NCI-H1417 treated with DMSO at 0.1 percent for 48 hours (cell line): Measurements from ENCODE around the gene C2orf68.
"Not testable (repeated sequence)": the region's sequence is repeated elsewhere in the genome, so short reads cannot be mapped to it uniquely, and the experiment has no call there.

Experiments
- DNase-seq: peaks from one replicate; lab custom pipeline; 2025; lab: John Stamatoyannopoulos, UW

Gene C2orf68

DNA sequence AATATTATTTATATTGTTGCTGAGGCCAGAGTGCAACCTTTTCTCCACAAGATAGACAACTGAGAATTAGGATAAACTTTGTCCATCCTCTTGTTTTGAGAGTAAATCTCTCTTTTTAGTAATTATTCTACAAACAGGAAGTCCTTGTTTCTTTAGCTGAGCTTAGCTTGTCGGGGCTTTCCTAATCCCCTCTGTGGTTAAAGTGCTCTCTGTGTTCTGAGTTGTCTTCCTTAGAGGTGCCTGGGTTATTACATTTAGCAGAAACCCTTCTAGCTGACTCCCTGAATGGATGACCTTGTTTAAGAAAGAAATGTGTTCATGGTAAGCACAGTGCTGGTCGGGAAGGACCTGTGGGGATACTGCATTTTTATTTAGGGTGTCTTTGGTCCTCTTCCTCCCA lies 16.8 kb upstream of the C2orf68 start:
- DNase-seq: no peak

DNA sequence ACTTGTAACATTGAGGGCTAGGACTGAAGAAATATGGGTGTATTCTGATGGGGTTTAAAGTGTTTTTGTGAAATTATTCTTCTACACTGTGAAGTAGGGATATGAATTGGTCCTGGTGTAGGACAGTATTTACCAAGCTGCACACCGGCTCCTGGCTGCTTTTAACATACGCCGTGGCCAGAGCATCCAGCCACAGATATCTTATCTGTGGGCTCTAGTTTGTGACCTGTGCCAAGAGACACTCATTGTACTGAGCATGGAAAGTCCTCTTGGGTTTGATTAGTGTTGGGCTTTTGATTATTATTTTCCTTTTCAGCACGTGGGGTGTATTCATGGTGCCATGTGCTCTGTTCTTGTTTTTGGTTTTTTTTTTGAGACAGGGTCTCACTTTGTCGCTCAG lies 12.1 kb upstream of the C2orf68 start:
- DNase-seq: no peak

DNA sequence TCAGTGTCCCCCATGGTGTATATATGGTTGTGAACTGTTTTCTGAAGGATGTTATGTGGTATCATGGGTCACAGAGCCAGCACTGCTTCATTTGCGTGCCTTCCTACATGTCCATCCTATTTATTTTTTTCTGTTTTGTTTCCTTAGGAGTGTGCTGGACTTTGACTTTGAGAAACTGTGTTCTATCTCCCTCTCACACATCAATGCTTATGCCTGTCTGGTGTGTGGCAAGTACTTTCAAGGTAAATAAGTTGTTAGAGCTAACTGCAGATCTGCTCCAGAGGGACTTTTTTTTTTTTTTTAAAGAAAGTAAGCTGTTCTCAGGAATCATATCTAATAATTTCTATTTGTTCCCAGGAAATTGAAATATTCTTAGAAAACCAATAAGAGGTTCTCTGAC lies 9.5 kb upstream of the C2orf68 start:
- no peak for DNase-seq

DNA sequence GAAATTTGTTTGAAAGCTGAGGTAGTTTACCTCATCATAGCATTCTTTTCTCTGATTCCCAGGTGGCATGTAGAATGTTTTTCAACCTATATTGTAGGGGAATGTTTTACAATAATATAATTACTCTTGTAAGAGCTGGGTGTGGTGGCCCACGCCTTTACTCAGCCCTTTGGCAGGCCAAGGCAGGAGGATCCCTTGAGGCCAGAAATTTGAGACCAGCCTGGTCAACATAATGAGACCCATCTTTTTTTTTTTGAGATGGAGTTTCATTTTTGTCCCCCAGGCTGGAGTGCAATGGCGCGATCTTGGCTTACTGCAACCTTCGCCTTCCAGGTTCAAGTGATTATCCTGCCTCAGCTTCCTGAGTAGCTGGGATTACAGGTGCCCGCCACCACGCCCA lies 7.8 kb upstream of the C2orf68 start:
- DNase-seq: no peak

DNA sequence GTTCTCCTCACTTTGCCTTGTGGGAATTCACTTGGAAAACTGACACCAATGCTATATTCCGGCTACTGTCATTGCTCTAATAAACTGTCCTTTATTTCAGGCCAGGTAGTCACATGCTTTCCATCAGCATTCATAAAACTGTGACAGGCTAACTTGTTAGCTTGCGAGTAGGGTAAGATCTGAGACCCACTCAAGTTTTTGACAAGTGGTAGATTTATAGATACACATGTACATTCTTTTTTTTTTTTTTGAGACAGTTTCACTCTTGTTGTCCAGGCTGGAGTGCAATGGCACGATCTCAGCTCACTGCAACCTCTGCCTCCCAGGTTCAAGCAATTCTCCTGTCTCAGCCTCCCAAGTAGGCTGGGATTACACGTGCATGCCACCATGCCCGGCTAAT lies 5.9 kb upstream of the C2orf68 start:
- DNase-seq: not testable (repeated sequence)

DNA sequence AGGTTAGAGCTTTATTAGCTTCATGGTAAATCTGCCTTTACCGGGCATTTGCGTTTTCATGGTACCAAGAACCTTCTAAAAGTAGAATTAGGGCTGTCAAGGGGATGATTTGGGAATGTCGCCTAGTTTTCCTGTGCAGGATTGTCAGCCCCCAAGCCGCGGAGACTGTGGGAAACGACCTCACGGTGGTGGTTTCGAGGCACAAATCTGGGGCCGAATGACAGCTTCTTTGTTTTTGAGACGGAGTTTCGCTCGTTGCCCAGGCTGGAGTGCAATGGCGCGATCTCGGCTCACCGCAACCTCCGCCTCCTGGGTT lies 3.5 kb upstream of the C2orf68 start:
- no peak for DNase-seq

DNA sequence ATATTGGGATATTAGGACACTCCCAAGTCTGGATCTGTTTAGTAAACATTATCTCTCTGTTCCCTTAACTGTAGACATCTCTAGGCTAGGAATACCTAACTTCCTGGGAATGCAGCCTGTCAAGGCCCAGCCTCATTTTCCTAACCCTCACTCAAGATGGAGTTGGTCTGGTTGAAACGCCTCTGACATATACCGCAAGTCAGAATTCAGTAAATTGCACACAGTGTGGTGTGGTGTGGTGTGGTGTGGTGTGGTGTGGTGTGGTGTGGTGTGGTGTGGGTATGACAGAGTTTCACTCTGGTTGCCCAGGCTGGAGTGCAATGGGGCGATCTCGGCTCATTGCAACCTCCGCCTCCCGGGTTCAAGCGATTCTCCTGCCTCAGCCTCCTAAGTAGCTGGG lies 2.9 kb upstream of the C2orf68 start:
- DNase-seq: not testable (repeated sequence)

DNA sequence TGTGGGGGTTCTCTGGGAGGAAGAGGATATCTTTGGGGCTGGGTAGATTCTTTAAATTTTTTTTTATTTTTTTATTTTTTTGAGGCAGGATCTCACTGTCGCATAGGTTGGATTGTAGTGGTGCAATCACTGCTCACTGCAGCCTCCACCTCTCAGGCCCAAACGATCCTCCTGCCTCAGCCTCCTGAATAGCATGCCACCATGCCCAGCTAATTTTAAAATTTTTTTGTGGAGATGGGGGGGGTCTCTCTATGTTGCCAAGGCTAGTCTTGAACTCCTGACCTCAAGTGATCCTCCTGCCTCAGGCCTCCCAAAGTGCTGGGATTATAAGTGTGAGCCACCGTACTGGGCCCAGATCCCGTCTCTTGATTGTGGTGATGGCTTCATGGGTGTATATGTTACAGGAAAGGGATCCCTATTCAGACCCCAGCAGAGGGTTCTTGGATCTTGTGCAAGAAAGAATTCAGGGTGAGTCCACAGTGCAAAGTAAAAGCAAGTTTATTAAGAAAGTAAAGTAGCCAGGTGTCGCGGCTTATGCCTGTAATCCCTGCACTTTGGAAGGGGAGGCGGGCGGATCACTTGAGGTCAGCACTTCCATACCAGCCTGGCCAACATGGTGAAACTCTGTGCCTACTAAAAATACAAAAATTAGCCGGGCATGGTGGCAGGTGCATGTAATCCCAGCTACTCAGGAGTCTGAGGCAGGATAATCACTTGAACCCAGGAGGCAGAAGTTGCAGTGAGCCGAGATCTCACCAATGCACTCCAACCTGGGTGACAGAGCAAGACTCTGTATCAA lies 2.0 kb upstream of the C2orf68 start:
- no peak for DNase-seq

DNA sequence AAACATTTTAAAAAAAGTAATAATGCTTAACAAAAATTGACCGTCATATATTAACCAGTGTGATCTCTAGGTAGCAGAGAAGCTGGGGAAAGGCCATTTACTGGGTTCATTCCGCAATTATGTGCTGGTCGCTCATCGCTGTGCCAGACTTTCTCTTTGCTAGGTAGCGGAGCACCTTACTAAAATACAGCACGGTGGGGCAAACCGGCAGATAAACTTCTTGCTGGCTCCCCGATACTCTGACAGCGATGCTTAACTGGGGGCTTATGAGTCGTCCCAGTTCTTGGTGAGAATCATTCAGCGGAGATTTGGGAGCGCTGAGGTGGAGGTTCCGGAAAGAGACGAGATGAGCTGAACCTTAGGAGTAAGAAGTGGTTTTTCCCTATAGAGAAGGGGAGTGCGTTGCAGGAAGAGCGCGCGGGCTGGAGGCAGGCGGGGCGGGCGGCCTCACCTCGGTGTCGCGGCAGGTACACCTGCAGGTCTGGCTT lies 605 bp downstream of the C2orf68 start:
- no peak for DNase-seq

DNA sequence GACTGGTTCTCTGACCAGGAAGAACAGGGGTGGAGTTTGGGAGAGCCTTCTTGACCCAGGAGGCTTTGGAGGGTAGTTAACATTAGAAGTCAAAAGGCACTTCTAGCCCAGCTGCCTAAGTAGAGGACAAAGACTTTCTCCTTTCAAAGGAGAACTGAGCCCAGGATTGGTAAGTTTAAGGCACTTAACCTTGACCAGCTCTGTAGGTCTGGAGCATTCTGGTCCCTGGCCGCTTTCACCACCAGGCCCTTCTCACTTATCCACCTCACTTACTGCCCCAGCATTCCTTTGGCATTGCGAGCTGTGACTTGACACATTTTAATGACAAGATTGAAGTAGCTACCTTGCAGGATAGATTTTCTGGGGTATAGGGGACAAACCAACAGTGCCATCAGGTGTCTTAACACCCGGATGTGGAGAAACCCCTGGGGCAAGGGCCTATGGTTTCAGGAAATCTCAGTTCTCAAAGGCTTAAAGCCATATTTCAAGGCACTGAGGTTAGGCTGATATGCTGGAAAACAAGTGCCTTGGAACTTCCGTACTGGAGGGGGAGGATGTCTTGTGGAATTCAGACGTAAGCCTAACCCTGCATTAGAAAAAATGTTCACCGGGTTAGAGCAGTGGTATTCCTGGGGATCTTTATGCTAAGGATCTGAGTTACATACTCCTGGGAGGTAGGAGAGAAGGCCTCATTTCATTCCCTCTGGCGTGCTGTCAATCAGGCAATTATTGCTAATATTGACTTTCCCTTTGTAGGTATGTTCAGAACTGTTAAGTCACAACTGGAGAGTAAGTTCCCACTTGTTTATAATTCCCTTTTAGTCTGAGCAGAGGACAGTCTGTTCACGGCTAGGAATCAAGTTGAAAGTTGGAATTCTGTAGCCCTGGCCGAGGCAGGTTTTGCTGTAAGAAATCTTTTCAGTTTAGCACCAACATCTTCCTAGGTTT lies 4.3 kb downstream of the C2orf68 start:
- no peak for DNase-seq

DNA sequence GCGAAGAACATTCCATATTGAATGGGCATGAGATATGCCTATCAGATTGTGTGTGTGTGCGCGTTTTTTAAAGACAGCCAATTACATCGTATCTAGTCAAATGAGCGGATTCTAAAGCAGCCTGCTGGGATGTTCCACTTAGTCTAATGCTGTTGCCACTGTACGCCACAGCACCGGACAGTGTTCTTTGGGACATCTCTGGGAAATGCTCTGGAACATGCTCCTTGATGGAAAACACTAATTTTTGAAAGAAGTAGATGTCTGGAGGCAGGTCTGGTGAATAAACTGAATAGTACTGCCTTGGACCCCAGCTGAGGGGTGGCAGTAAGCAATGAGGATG lies 5.8 kb downstream of the C2orf68 start:
- no peak for DNase-seq

DNA sequence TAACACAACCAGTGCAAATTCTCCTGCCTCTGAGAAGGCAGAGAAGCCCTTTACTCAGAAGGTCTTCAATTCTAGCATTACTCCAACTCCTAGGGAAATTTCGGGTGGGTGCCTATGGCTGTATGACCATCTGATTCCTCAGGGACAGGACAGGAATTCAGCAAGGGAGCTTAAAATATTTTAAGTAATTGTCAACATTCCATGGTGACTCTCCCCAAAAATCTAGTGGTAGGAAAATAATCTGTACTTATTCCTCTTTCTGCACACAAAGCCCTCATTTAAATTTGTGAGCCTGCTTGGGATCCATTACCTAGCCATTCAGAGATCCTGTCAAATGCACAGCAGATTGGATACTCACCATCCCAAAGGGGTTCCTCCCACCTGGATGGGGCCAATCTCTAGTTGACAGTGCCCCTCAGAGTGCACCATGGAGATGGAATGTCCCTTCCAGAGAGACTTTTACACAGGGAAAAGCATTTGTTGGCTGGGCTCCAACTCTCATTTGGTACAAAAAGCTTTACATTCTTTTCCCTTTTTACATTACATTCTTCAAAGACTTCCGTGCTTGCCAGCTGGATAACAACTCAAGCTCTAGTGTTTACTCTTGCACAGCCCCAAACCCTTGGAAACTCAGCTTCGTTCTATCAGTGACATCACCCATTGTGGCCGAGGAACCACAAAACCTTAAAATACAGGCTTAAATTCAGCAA lies 6.3 kb downstream of the C2orf68 start:
- DNase-seq: no peak

DNA sequence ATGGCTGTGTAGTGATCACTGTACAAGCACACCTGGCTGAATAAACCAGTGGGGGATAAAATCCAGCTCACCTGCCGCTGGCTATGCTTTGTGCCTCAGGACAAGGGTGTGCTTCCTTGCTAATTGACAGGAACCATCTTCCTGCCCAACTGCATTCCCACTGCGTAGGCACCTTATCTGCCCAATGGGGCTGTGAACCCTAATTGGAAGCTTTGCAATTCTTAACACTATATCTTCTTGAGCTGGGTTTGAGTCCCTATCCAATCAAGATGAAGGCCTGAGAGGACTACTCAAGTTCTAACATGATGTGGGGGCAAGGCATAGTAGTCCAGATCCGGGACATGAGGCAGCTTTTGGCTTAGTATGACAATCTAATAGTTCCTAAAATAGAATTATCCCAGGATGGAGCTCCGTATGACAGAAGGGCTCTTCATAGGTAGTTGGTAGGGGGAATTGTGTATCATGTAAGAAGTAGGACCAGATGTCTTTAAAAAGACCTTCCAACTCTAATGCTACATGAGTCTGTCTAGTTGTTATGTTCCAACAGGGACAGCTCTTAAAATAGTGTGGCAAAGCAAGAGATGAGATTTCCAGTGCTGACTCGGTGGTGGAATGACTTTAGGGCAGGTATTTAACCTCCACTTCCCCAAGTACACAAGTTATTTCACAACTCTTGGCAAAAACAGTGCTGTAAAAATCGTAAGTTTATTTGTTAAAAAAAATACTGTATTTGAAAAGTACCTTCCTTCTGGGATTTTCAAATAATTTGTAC lies 7.1 kb downstream of the C2orf68 start:
- no peak for DNase-seq

DNA sequence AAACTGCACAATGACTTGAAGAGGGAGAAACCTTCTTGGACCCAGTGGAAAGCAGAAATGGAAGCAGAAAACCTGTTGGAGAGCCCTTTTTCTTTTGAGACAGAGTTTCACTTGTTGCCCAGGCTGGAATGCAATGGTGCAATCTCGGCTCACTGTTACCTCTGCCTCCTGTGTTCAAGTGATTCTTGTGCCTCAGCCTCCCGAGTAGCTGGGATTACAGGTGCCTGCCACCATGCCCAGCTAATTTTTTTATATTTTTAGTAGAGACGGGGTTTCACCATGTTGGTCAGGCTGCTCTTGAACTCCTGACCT lies 7.8 kb downstream of the C2orf68 start:
- not testable (repeated sequence) for DNase-seq

DNA sequence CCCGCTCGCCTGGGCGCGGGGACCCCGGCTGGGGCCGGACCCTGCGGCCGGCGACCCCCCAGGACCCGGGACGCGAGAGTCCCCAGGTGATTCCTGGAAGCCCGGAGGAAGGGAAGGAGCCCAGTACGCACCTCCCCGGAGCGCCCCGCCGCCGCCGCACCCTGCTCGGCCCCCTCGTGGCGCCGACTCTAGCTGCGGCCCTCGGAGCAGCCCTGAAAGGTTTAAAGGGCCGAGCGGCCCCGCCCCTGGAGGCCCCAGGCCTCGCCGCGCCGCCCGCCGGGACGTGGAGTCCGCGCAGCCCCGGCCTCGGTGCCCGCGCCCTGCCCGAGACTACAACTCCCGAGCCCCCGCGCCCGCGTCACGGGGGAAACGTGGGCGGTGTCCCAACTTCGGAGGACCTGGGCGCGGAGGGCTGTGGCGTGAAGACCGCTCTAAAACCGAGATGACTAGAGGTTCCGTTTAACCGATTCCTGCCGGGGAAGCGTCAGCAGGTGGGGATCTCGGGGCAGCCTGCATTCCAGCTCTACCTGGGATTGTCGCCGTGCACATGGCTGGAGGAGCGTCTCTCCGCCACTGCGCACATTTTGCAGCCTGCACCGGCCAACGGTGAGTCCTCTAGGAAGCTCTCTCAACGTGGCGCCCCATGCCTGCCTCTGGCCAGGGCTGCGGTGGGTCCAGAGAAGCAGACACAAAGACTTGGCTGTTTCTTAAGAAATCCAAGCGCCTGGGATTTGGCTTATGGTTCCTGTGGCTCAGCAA lies 9.2 kb downstream of the C2orf68 start, which contains the start of gene TMEM150A:
Gene TMEM150A (minus strand): TSS at position 223 of the 759 bp plus-strand sequence. CDS start 750 bp downstream, outside the sequence.
- DNase-seq: no peak

DNA sequence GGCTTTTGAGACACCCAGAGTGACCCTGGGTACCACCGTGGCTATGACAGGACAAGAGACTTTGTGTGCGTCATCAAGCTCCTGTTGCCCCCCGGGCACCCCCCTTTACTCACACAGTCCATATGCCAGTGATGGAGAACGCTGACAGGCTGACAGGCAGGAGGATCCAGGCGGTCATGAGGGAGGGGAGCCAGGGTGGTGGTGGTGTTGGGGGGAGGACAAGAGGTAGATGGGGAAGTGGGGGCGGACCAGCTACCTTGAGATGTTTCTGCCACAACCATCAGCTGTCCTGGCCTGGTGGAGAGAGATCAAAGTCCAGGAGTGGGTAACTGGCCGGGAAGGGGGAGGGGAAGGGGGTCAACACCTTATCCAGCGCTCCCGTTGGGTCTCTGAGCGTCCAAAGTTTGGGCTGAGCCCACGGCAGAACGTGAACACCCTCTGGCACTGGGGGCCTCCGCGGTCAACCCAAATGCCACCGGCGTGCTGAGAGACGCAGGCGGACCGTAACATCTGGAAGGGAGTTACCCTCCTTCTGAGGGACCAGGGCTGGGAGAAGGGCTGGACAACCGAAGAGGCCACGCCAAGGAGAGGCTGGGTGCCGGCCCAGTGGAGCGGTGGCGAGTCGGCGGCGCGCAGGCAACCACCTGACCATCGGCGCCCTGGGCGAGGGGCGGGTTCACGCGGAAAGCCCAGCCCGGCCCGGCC lies 9.9 kb downstream of the C2orf68 start:
- DNase-seq: no peak

DNA sequence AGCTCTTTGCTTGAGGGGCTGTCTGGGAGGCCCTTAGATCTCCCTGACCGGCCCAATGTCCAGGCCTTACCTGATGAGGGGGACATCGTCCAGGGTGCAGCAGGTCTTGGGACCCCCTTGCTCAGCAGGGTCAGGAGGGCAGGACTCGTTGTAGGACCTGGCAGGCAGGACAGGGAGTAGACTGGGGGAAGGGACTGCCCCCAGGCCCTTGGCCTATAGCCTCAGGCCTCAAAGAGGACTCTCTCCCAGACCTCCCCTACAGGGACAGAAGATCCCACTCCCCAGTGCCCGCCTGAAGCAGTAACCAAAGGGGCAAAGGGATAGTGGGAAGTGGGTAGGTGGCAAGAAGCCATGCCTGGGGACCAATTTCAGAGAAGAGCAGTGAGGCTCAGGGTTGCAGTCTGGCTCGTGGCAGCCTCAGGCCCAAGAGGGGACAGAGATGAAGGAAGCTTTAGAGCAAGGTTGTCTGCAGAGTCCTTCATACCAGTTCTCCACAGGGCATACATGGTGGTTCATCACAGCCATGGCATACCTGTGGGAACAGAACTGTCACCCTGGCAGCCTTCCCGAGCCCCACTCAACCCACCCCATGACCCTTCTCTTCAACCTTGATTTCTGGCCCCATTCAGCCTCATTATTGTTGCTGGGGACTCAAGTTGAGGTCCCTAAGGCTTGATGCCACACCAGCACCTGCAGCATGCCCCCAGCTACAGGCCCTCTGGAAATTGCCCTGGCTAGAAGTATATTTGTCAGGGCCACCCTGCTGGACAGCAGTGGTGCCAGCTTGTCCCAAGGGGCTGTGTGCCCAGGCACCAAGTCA lies 10.7 kb downstream of the C2orf68 start:
- DNase-seq: no peak

DNA sequence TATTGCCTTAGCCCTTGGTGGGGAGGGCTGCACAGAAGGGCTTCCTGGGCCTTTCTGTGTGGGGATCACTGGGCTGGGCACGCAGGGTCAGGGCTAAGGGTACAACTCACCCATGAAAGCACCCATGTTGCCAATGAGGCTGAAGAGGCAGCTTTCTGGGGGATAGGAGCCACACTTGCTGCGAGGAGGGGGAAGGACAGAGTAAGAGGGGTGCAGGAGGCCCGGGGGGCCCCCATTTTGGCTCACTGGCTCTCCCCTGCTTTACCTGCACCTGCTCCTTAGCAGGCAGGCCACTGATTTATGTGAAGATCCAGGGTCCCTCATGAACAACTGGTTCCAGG lies 11.7 kb downstream of the C2orf68 start:
- DNase-seq: no peak

DNA sequence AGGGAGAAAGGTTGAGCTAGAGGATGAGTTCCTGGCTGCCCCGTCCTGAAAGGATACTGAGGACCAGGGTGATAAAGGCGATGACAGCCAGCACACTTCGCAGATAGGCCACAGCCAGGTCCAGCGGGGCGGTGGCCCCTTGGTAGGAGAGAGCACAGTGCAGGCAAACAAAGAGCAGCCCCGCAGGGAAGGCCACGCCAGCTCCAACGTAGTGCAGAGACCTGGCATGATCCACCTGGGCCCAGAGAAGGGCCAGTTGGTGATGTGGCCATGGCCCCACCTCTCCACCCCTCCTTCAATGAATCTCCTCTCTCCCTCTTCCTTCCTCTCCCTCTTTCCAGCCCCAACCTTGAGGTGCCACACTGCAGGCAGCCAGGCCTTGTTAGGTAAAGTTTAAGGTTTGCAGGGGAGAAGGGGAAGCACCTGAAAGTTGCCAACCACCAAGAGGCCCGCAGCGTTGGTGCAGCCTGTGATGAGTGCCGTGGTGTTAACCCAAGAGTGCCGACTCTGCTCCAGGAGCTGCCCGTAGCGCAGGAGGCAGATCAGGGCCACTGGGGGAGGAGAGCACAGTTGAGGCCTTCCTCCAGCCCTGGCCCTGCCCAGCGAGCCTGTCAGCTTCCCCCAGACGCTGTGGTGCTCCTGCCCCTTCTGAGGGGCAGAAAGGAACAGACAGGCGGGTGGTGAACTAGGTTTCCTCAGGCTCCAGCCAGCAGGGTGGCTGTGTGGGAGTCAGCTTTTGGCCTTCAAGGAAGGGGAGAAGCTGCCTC lies 12.2 kb downstream of the C2orf68 start:
- no peak for DNase-seq
